Mononuclear cell (primary cell): Measurements from ENCODE around the gene PRDM15. TPM values are rescaled to one million over a fixed set of nuclear protein-coding genes. Genes with fewer than 3 reads are reported as not detected.

ENCODE experiments used
- H3K27me3 ChIP-seq: 2 replicates; pipeline ENCODE4 v1.6.0; 2011; ENCODE audit warnings: low read length, control low read depth; ENCODE audit not compliant: insufficient read depth
- H3K4me1 ChIP-seq: 2 replicates; pipeline ENCODE4 v1.5.1; 2011; ENCODE audit warnings: mild to moderate bottlenecking, low read length, control low read depth; ENCODE audit not compliant: insufficient read depth
- H3K4me3 ChIP-seq: 2 replicates; pipeline ENCODE4 v1.5.1; 2011; ENCODE audit warnings: mild to moderate bottlenecking, low read length, moderate library complexity
- H3K9me3 ChIP-seq: 2 replicates; pipeline ENCODE4 v1.5.1; 2011; ENCODE audit warnings: low read depth, mild to moderate bottlenecking, control low read depth, low read length
- total RNA-seq: library from RNA; depleted of rRNA; stranded (reverse); fragments of >200 nt; gene quantifications from one replicate; pipeline ENCODE4 v1.2.3, GENCODE V29; 2012

The PRDM15 gene
- total RNA-seq, 1 donor = 8.1 TPM

- no peaks in the 10 kb centered on the region for H3K4me1 ChIP-seq
- no peak overlapping the region for H3K4me3 ChIP-seq
- no peaks in the 10 kb centered on the region for H3K27me3 ChIP-seq
- H3K9me3 ChIP-seq = peaks cover 6% of the 10 kb centered on the region
Observed at GRCh38 chr21:41836166-41837015, 42.8 kb downstream of the PRDM15 start.

GRCh38 chr21:41835711-41836154 lies 43.4 kb downstream of the PRDM15 start:
- Histone ChIP-seq H3K27me3 (no peaks in the 10 kb centered on the region), H3K9me3 (no peaks in the 10 kb centered on the region), H3K4me3 (no peak overlapping the region), H3K4me1 (no peaks in the 10 kb centered on the region)

- H3K27me3 ChIP-seq = no peaks in the 10 kb centered on the region
- H3K4me1 ChIP-seq = no peaks in the 10 kb centered on the region
- H3K9me3 ChIP-seq = no peaks in the 10 kb centered on the region
- no peak overlapping the region for H3K4me3 ChIP-seq
Observed at GRCh38 chr21:41834926-41835663, 44.0 kb downstream of the PRDM15 start.

GRCh38 chr21:41834252-41834925 lies 44.8 kb downstream of the PRDM15 start:
- Histone ChIP-seq H3K4me3 (no peak overlapping the region), H3K9me3 (no peaks in the 10 kb centered on the region), H3K4me1 (no peaks in the 10 kb centered on the region), H3K27me3 (no peaks in the 10 kb centered on the region)

GRCh38 chr21:41833497-41834115 lies 45.5 kb downstream of the PRDM15 start:
- no peaks in the 10 kb centered on the region for H3K27me3 ChIP-seq
- no peaks in the 10 kb centered on the region for H3K9me3 ChIP-seq
- H3K4me1 ChIP-seq = no peaks in the 10 kb centered on the region
- no peak overlapping the region for H3K4me3 ChIP-seq

GRCh38 chr21:41832596-41833496 lies 46.3 kb downstream of the PRDM15 start:
- H3K4me1 ChIP-seq = no peaks in the 10 kb centered on the region
- H3K27me3 ChIP-seq = no peaks in the 10 kb centered on the region
- H3K4me3 ChIP-seq = no peak overlapping the region
- H3K9me3 ChIP-seq = no peaks in the 10 kb centered on the region

GRCh38 chr21:41831866-41832595 lies 47.1 kb downstream of the PRDM15 start:
- H3K27me3 ChIP-seq = no peaks in the 10 kb centered on the region
- no peak overlapping the region for H3K4me3 ChIP-seq
- H3K9me3 ChIP-seq = no peaks in the 10 kb centered on the region
- no peaks in the 10 kb centered on the region for H3K4me1 ChIP-seq

- Histone ChIP-seq H3K9me3 (no peaks in the 10 kb centered on the region), H3K27me3 (no peaks in the 10 kb centered on the region), H3K4me3 (no peak overlapping the region), H3K4me1 (no peaks in the 10 kb centered on the region)
Observed at GRCh38 chr21:41831453-41831831, 47.7 kb downstream of the PRDM15 start.

- H3K27me3 ChIP-seq = no peaks in the 10 kb centered on the region
- no peaks in the 10 kb centered on the region for H3K9me3 ChIP-seq
- no peaks in the 10 kb centered on the region for H3K4me1 ChIP-seq
- no peak overlapping the region for H3K4me3 ChIP-seq
Observed at GRCh38 chr21:41830764-41831452, 48.2 kb downstream of the PRDM15 start.

GRCh38 chr21:41830145-41830707 lies 48.9 kb downstream of the PRDM15 start:
- no peaks in the 10 kb centered on the region for H3K27me3 ChIP-seq
- no peaks in the 10 kb centered on the region for H3K9me3 ChIP-seq
- H3K4me1 ChIP-seq = no peaks in the 10 kb centered on the region
- H3K4me3 ChIP-seq = no peak overlapping the region

GRCh38 chr21:41828884-41829360 lies 50.2 kb downstream of the PRDM15 start:
- Histone ChIP-seq H3K9me3 (no peaks in the 10 kb centered on the region), H3K4me3 (no peak overlapping the region), H3K27me3 (no peaks in the 10 kb centered on the region), H3K4me1 (no peaks in the 10 kb centered on the region)

- H3K9me3 ChIP-seq = no peaks in the 10 kb centered on the region
- H3K4me3 ChIP-seq = no peak overlapping the region
- H3K27me3 ChIP-seq = no peaks in the 10 kb centered on the region
- no peaks in the 10 kb centered on the region for H3K4me1 ChIP-seq
Observed at GRCh38 chr21:41827951-41828883, 50.9 kb downstream of the PRDM15 start.
